Spleen (tissue), 7 donors: ENCODE results near the gene WDR26.

ENCODE experiments used
- CTCF ChIP-seq, 11 experiments: fragments of 200-600 bp in 7 of 11; fragments of 450-650 bp in 4 of 11; sonication (generic) in 4 of 11; IDR thresholded peaks in 8 of 11; conservative IDR thresholded peaks in 3 of 11; 1 replicate in 7 of 11; 2 replicates in 4 of 11; pipeline versions ENCODE4 v1.4.0 to v1.8.0; 2016 to 2021; ENCODE audit warnings: antibody characterized with exemption in 11 of 11, inconsistent platforms in 4 of 11, mild to moderate bottlenecking in 1 of 11
- POLR2AphosphoS5 ChIP-seq, 3 donors: sonication (generic); formaldehyde crosslinking; IDR thresholded peaks; one replicate each; pipeline ENCODE4 v1.5.1; 2017; ENCODE audit warnings: antibody characterized with exemption in 3 of 3
- donor health status: DM: no; HTN: no; CAD: no; lungs with moderate emphysema.
- donor health status: DM: no; HTN: no; CAD: no.
- donor health status: DM: no; HTN: no; CAD: no.

DNA sequence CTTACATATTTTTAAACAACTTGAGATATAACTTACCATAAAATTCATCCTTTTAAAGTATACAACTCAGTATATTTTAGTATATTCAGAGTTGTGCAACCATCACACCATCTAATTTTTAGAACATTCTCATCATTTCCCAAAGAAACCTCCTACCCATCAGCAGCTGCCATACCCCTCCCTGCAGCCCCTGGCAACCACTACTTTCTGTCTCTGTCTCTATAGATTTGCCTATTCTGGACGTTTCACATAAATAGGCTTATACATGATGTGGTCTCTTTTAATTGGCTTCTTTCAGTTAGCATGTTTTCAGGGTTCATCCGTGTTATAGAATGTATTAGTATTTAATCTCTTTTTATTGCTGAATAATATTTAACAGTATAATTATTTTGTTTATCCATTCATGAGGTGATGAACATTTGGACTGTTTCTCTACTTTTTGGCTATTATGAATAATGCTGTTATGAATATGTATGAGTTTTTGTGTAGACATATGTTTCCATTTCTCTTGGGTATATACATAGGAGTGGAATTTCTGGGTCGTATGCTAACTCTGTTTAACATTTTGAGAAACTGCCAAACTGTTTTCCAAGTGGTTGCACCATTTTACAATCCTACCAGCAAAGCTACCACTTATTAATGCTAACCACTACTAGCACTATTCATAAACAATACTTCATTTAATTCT is 29.5 kb downstream of the WDR26 start:
- TF ChIP-seq POLR2AphosphoS5 (IDR thresholded peaks at IDR 0.05) (no peak), CTCF (IDR thresholded peaks at IDR 0.05 in 8 of 11, conservative IDR thresholded peaks at IDR 0.05 in 3 of 11) (no peak)
